HepG2 (cell line): ENCODE results near the gene CYP26A1.

Experiments
- ASH2L ChIP-seq: fragments of 300-600, 200-600 bp; sonication (generic); IDR thresholded peaks from 2 replicates; pipeline ENCODE4 v1.7.0; 2017; ENCODE audit warnings: low read depth, mild to moderate bottlenecking, moderate library complexity, mixed read lengths, low read length; ENCODE audit not compliant: insufficient read length
- HNRNPK ChIP-seq: fragments of 200-400 bp; formaldehyde crosslinking; IDR thresholded peaks from 2 replicates; pipeline ENCODE4 v1.6.1; 2018; ENCODE audit warnings: low read length, low read depth, moderate library complexity, mild to moderate bottlenecking; ENCODE audit not compliant: poor library complexity, severe bottlenecking
- MZF1 ChIP-seq: sonication (generic); formaldehyde crosslinking; IDR thresholded peaks from 2 replicates; pipeline ENCODE4 v1.8.1; 2023; ENCODE audit warnings: mild to moderate bottlenecking, missing genetic modification reagents, borderline replicate concordance
- POGZ ChIP-seq: sonication (generic); formaldehyde crosslinking; IDR thresholded peaks from 2 replicates; pipeline ENCODE4 v1.4.0; 2020; ENCODE audit warnings: mild to moderate bottlenecking, missing genetic modification reagents
- POLR2A ChIP-seq, 2 experiments: IDR thresholded peaks; 2 replicates each; pipeline ENCODE4 v1.6.1; 2011; ENCODE audit warnings: low read depth in 2 of 2, low read length in 2 of 2, mild to moderate bottlenecking in 1 of 2, moderate library complexity in 1 of 2; ENCODE audit not compliant: insufficient read depth in 1 of 2
- SIN3A ChIP-seq: IDR thresholded peaks from 2 replicates; pipeline ENCODE4 v1.6.1; 2011; ENCODE audit warnings: low read depth, mild to moderate bottlenecking, control low read depth, low read length, borderline replicate concordance
- SMAD1 ChIP-seq: sonication (generic); formaldehyde crosslinking; IDR thresholded peaks from 2 replicates; pipeline ENCODE4 v1.4.0; 2020; ENCODE audit warnings: missing genetic modification reagents, low read depth, mild to moderate bottlenecking, borderline replicate concordance
- SUZ12 ChIP-seq: fragments of 150-350 bp; IDR thresholded peaks from 2 replicates; pipeline ENCODE4 v1.6.1; 2014; ENCODE audit warnings: low read depth, low read length
- TCF7L2 ChIP-seq: IDR thresholded peaks from 2 replicates; pipeline ENCODE4 v1.6.1; 2011; ENCODE audit warnings: mild to moderate bottlenecking, low read depth, low read length, moderate library complexity
- TF ChIP-seq, protein P1 (sequence below): sonication (generic); formaldehyde crosslinking; IDR thresholded peaks from 2 replicates; pipeline ENCODE4 v1.5.0; 2020; ENCODE audit warnings: mild to moderate bottlenecking, missing genetic modification reagents, moderate library complexity
- TF ChIP-seq, protein P2 (sequence below): sonication (generic); formaldehyde crosslinking; IDR thresholded peaks from 2 replicates; pipeline ENCODE4 v1.5.0; 2020; ENCODE audit warnings: mild to moderate bottlenecking, missing genetic modification reagents
- TF ChIP-seq, protein P3 (sequence below): sonication (generic); formaldehyde crosslinking; IDR thresholded peaks from 2 replicates; pipeline ENCODE4 v1.4.0; 2020; ENCODE audit warnings: mild to moderate bottlenecking, missing genetic modification reagents

DNA sequence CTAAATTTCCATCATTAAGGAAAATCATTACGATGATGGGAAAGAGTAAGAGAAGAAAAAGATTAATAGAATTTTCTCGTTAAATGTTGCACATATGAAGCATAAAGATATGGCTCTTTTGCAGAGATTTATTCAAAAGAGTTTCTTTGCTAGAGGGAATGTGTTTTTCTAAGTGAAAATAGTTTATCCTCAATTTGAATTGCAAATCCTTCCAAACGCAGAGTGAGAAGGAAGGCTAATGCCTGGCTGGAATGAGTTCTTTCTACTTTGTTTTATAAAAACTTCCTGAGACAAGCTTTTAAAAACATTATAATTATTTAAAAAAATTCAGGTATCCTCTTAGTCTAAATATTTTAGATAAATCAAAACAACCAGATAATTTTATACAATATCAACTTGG lies 14.2 kb downstream of the CYP26A1 start:
- TF ChIP-seq TCF7L2 = no peak
- TF ChIP-seq POLR2A (IDR thresholded peaks at IDR 0.05; ENCODE audit: insufficient read depth in 1 of 2, low read depth in 2 of 2, low read length in 2 of 2) = no peak
- TF ChIP-seq, protein P1, sequence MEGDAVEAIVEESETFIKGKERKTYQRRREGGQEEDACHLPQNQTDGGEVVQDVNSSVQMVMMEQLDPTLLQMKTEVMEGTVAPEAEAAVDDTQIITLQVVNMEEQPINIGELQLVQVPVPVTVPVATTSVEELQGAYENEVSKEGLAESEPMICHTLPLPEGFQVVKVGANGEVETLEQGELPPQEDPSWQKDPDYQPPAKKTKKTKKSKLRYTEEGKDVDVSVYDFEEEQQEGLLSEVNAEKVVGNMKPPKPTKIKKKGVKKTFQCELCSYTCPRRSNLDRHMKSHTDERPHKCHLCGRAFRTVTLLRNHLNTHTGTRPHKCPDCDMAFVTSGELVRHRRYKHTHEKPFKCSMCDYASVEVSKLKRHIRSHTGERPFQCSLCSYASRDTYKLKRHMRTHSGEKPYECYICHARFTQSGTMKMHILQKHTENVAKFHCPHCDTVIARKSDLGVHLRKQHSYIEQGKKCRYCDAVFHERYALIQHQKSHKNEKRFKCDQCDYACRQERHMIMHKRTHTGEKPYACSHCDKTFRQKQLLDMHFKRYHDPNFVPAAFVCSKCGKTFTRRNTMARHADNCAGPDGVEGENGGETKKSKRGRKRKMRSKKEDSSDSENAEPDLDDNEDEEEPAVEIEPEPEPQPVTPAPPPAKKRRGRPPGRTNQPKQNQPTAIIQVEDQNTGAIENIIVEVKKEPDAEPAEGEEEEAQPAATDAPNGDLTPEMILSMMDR (CRISPR knock-in tag) = no peak
- no peak for TF ChIP-seq SIN3A
- no peak for TF ChIP-seq POGZ (CRISPR knock-in tag)
- TF ChIP-seq, protein P2, sequence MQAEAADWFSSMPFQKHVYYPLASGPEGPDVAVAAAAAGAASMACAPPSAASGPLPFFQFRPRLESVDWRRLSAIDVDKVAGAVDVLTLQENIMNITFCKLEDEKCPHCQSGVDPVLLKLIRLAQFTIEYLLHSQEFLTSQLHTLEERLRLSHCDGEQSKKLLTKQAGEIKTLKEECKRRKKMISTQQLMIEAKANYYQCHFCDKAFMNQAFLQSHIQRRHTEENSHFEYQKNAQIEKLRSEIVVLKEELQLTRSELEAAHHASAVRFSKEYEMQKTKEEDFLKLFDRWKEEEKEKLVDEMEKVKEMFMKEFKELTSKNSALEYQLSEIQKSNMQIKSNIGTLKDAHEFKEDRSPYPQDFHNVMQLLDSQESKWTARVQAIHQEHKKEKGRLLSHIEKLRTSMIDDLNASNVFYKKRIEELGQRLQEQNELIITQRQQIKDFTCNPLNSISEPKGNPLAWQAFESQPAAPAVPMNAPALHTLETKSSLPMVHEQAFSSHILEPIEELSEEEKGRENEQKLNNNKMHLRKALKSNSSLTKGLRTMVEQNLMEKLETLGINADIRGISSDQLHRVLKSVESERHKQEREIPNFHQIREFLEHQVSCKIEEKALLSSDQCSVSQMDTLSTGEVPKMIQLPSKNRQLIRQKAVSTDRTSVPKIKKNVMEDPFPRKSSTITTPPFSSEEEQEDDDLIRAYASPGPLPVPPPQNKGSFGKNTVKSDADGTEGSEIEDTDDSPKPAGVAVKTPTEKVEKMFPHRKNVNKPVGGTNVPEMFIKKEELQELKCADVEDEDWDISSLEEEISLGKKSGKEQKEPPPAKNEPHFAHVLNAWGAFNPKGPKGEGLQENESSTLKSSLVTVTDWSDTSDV (CRISPR knock-in tag) = no peak
- TF ChIP-seq SMAD1 (CRISPR knock-in tag) = no peak
- TF ChIP-seq ASH2L = no peak
- no peak for TF ChIP-seq MZF1
- TF ChIP-seq HNRNPK = no peak
- TF ChIP-seq SUZ12 = no peak
- TF ChIP-seq, protein P3, sequence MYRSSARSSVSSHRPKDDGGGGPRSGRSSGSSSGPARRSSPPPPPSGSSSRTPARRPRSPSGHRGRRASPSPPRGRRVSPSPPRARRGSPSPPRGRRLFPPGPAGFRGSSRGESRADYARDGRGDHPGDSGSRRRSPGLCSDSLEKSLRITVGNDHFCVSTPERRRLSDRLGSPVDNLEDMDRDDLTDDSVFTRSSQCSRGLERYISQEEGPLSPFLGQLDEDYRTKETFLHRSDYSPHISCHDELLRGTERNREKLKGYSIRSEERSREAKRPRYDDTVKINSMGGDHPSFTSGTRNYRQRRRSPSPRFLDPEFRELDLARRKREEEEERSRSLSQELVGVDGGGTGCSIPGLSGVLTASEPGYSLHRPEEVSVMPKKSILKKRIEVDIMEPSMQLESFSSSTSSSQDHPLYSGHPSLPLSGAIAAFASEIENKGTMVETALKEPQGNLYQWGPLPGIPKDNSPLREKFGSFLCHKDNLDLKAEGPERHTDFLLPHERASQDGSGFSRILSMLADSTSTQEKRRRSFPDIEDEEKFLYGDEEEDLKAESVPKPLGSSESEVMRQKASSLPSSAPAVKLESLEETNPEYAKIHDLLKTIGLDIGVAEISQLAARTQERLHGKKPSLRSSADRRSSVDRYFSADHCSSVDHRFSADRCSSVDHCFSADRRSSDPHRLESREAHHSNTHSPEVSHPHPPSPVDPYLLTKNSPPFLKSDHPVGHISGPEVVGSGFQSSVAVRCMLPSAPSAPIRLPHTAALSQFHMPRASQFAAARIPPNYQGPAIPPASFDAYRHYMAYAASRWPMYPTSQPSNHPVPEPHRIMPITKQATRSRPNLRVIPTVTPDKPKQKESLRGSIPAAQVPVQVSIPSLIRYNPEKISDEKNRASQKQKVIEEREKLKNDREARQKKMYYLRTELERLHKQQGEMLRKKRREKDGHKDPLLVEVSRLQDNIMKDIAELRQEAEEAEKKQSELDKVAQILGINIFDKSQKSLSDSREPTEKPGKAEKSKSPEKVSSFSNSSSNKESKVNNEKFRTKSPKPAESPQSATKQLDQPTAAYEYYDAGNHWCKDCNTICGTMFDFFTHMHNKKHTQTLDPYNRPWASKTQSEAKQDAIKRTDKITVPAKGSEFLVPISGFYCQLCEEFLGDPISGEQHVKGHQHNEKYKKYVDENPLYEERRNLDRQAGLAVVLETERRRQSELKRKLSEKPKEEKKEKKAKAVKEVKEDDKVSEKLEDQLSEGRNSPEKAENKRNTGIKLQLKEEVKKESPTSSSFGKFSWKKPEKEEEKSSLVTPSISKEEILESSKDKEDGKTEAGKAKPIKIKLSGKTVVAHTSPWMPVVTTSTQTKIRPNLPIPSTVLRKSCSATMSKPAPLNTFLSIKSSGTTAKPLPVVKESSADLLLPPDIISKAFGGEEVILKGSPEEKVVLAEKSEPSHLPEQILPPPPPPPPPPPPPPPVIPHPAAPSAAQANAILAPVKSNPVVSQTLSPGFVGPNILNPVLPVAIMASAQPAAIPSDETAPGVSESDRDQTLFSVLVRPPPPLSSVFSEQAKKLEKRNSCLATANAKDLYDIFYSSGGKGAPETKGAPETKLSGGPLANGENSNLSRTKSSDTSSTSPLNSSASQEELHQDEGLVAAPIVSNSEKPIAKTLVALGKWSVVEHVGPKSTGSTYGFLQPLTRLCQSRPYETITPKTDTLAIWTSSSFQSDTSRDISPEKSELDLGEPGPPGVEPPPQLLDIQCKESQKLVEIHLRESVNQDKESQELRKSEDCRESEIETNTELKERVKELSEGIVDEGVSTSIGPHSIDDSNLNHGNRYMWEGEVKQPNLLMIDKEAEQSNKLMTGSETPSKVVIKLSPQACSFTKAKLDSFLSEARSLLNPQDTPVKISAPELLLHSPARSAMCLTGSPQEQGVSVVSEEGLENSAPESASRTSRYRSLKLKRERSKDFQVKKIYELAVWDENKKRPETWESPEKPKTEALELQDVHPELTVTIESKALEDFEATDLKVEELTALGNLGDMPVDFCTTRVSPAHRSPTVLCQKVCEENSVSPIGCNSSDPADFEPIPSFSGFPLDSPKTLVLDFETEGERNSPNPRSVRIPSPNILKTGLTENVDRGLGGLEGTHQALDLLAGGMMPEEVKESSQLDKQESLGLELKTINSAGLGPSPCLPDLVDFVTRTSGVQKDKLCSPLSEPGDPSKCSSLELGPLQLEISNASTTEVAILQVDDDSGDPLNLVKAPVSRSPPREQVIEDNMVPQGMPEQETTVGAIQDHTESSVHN (CRISPR knock-in tag) = no peak
